GM12878 (cell line): ENCODE measurements around the gene CNRIP1. TPM values are rescaled to one million over a fixed set of nuclear protein-coding genes. Genes with fewer than 3 reads are reported as not detected.

Experiments
- EED ChIP-seq: sonication (generic); IDR thresholded peaks from 2 replicates; pipeline ENCODE4 v1.6.1; 2016; ENCODE audit warnings: antibody characterized with exemption, low read depth
- JUND ChIP-seq: IDR thresholded peaks from 2 replicates; pipeline ENCODE4 v1.6.1; 2012; ENCODE audit warnings: low read depth, mild to moderate bottlenecking, low read length, improper control_type of control experiment, moderate library complexity
- KDM1A ChIP-seq: fragments of 200-600 bp; sonication (generic); IDR thresholded peaks from 2 replicates; pipeline ENCODE4 v1.6.1; 2016; ENCODE audit warnings: borderline replicate concordance
- MEF2A ChIP-seq: IDR thresholded peaks from 2 replicates; pipeline ENCODE4 v1.6.1; 2011; ENCODE audit warnings: low read depth, mild to moderate bottlenecking, low read length, moderate library complexity; ENCODE audit not compliant: insufficient read depth
- MEF2B ChIP-seq: fragments of 450-650 bp; IDR thresholded peaks from 2 replicates; pipeline ENCODE4 v1.6.1; 2018; ENCODE audit warnings: mild to moderate bottlenecking, moderate library complexity; ENCODE audit not compliant: partially characterized antibody, poor library complexity, severe bottlenecking
- MTA2 ChIP-seq: fragments of 450-650 bp; IDR thresholded peaks from 2 replicates; pipeline ENCODE4 v1.6.1; 2016; ENCODE audit warnings: low read depth, mild to moderate bottlenecking, moderate library complexity
- MTA3 ChIP-seq: IDR thresholded peaks from 2 replicates; pipeline ENCODE4 v1.6.1; 2012; ENCODE audit warnings: low read length, inconsistent platforms, borderline replicate concordance
- NR2C2 ChIP-seq: IDR thresholded peaks from 2 replicates; pipeline ENCODE4 v1.6.1; 2011; ENCODE audit warnings: borderline replicate concordance, low read depth; ENCODE audit not compliant: control insufficient read depth, insufficient read length
- PML ChIP-seq: IDR thresholded peaks from 2 replicates; pipeline ENCODE4 v1.6.1; 2012; ENCODE audit warnings: low read length, inconsistent platforms
- POU2F2 ChIP-seq: IDR thresholded peaks from 3 replicates; pipeline ENCODE4 v1.6.1; 2011; ENCODE audit warnings: low read depth, mild to moderate bottlenecking, low read length, borderline replicate concordance
- RELB ChIP-seq: fragments of 450-650 bp; IDR thresholded peaks from 2 replicates; pipeline ENCODE4 v1.6.1; 2017; ENCODE audit warnings: low read depth, mild to moderate bottlenecking, moderate library complexity
- SIN3A ChIP-seq: IDR thresholded peaks from 2 replicates; pipeline ENCODE4 v1.6.1; 2012; ENCODE audit warnings: low read depth, low read length, improper control_type of control experiment
- SMAD5 ChIP-seq: IDR thresholded peaks from 2 replicates; pipeline ENCODE4 v1.6.1; 2016; ENCODE audit warnings: antibody characterized with exemption, low read depth
- SP1 ChIP-seq: IDR thresholded peaks from one replicate; pipeline ENCODE4 v1.6.1; 2011; ENCODE audit warnings: low read depth, low read length
- TAF1 ChIP-seq: IDR thresholded peaks from 2 replicates; pipeline ENCODE4 v1.6.1; 2011; ENCODE audit warnings: mild to moderate bottlenecking, low read depth, low read length, borderline replicate concordance
- TCF3 ChIP-seq: IDR thresholded peaks from 2 replicates; pipeline ENCODE4 v1.6.1; 2012; ENCODE audit warnings: low read depth, mild to moderate bottlenecking, low read length, borderline replicate concordance; ENCODE audit not compliant: insufficient read depth
- ZNF217 ChIP-seq: fragments of 450-650 bp; IDR thresholded peaks from 2 replicates; pipeline ENCODE4 v1.6.1; 2017; ENCODE audit warnings: antibody characterized with exemption, mild to moderate bottlenecking
- ZZZ3 ChIP-seq: IDR thresholded peaks from 2 replicates; pipeline ENCODE4 v1.6.1; 2011; ENCODE audit warnings: low read depth; ENCODE audit not compliant: control insufficient read depth, insufficient read length
- polyA plus RNA-seq, 11 experiments: library from polyadenylated mRNA; depleted of rRNA in 4 of 11; unstranded in 6 of 11; stranded (reverse) in 5 of 11; fragments of >200 nt; fragmentation: Nextera tagmentation in 4 of 11; fragmentation: Illumina TruSeq in 1 of 11; extraction: Ambion mirVana in 4 of 11; extraction: Trizol in 1 of 11; gene quantifications; 1 replicate in 1 of 11; 2 replicates in 10 of 11; pipeline versions ENCODE4 v1.2.1 to v1.2.3, GENCODE V29; 2011 to 2016; ENCODE audit warnings: inconsistent platforms in 2 of 11, missing spikeins in 2 of 11, low read depth in 1 of 11
- total RNA-seq, 4 experiments: library from RNA; depleted of rRNA in 3 of 4; stranded (reverse); fragments of >200 nt in 3 of 4; fragmentation: Illumina TruSeq in 1 of 4; extraction: Trizol in 1 of 4; gene quantifications; 2 replicates each; pipeline versions ENCODE4 v1.2.1 to v1.2.3, GENCODE V29; 2013 to 2021
- TF ChIP-seq, protein P1 (sequence below): fragments of 450-650 bp; formaldehyde crosslinking; IDR thresholded peaks from 2 replicates; pipeline ENCODE4 v1.5.0; 2022; ENCODE audit warnings: mild to moderate bottlenecking, missing genetic modification characterization
- TF ChIP-seq, protein P2 (sequence below): fragments of 450-650 bp; conservative IDR thresholded peaks from 2 replicates; pipeline ENCODE4 v1.6.1; 2017; ENCODE audit warnings: mild to moderate bottlenecking, moderate library complexity
- TF ChIP-seq, protein P3 (sequence below): IDR thresholded peaks from 2 replicates; pipeline ENCODE4 v1.6.1; 2012; ENCODE audit warnings: mild to moderate bottlenecking, low read depth, low read length

Gene CNRIP1
- total and polyA plus RNA-seq, 10 of the 15 experiments (the other 5 are each of a cell fraction or from before 2014, with no cell fraction given), result not detected

- TF ChIP-seq, protein P1, sequence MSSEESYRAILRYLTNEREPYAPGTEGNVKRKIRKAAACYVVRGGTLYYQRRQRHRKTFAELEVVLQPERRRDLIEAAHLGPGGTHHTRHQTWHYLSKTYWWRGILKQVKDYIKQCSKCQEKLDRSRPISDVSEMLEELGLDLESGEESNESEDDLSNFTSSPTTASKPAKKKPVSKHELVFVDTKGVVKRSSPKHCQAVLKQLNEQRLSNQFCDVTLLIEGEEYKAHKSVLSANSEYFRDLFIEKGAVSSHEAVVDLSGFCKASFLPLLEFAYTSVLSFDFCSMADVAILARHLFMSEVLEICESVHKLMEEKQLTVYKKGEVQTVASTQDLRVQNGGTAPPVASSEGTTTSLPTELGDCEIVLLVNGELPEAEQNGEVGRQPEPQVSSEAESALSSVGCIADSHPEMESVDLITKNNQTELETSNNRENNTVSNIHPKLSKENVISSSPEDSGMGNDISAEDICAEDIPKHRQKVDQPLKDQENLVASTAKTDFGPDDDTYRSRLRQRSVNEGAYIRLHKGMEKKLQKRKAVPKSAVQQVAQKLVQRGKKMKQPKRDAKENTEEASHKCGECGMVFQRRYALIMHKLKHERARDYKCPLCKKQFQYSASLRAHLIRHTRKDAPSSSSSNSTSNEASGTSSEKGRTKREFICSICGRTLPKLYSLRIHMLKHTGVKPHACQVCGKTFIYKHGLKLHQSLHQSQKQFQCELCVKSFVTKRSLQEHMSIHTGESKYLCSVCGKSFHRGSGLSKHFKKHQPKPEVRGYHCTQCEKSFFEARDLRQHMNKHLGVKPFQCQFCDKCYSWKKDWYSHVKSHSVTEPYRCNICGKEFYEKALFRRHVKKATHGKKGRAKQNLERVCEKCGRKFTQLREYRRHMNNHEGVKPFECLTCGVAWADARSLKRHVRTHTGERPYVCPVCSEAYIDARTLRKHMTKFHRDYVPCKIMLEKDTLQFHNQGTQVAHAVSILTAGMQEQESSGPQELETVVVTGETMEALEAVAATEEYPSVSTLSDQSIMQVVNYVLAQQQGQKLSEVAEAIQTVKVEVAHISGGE (CRISPR knock-in tag), result no peak
- peak; percentile 79 for TF ChIP-seq EED
- TF ChIP-seq, protein P2, sequence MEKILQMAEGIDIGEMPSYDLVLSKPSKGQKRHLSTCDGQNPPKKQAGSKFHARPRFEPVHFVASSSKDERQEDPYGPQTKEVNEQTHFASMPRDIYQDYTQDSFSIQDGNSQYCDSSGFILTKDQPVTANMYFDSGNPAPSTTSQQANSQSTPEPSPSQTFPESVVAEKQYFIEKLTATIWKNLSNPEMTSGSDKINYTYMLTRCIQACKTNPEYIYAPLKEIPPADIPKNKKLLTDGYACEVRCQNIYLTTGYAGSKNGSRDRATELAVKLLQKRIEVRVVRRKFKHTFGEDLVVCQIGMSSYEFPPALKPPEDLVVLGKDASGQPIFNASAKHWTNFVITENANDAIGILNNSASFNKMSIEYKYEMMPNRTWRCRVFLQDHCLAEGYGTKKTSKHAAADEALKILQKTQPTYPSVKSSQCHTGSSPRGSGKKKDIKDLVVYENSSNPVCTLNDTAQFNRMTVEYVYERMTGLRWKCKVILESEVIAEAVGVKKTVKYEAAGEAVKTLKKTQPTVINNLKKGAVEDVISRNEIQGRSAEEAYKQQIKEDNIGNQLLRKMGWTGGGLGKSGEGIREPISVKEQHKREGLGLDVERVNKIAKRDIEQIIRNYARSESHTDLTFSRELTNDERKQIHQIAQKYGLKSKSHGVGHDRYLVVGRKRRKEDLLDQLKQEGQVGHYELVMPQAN, result no peak
- peak; percentile 42; the same call in 1 of the 2 replicates for TF ChIP-seq TCF3
- peak; percentile 46; the same call in 1 of the 2 replicates for TF ChIP-seq MTA2
- peak; percentile 86; the same call in 1 of the 2 replicates for TF ChIP-seq RELB
- TF ChIP-seq POU2F2, result peak; percentile 81; the same call in 2 of the 3 replicates
- no peak for TF ChIP-seq SIN3A
- TF ChIP-seq TAF1, result peak; percentile 79; the same call in 1 of the 2 replicates
- peak; percentile 88; the same call in 1 of the 2 replicates for TF ChIP-seq SMAD5
- no peak for TF ChIP-seq ZZZ3
- TF ChIP-seq ZNF217, result peak; percentile 46; the same call in 1 of the 2 replicates
- TF ChIP-seq, protein P3, sequence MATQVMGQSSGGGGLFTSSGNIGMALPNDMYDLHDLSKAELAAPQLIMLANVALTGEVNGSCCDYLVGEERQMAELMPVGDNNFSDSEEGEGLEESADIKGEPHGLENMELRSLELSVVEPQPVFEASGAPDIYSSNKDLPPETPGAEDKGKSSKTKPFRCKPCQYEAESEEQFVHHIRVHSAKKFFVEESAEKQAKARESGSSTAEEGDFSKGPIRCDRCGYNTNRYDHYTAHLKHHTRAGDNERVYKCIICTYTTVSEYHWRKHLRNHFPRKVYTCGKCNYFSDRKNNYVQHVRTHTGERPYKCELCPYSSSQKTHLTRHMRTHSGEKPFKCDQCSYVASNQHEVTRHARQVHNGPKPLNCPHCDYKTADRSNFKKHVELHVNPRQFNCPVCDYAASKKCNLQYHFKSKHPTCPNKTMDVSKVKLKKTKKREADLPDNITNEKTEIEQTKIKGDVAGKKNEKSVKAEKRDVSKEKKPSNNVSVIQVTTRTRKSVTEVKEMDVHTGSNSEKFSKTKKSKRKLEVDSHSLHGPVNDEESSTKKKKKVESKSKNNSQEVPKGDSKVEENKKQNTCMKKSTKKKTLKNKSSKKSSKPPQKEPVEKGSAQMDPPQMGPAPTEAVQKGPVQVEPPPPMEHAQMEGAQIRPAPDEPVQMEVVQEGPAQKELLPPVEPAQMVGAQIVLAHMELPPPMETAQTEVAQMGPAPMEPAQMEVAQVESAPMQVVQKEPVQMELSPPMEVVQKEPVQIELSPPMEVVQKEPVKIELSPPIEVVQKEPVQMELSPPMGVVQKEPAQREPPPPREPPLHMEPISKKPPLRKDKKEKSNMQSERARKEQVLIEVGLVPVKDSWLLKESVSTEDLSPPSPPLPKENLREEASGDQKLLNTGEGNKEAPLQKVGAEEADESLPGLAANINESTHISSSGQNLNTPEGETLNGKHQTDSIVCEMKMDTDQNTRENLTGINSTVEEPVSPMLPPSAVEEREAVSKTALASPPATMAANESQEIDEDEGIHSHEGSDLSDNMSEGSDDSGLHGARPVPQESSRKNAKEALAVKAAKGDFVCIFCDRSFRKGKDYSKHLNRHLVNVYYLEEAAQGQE, result peak; percentile 15; the same call in 1 of the 2 replicates
- TF ChIP-seq MTA3, result no peak
- TF ChIP-seq NR2C2, result no peak
- peak; percentile 6 for TF ChIP-seq SP1
- TF ChIP-seq MEF2B, result no peak
- TF ChIP-seq JUND, result no peak
- no peak for TF ChIP-seq KDM1A
- TF ChIP-seq MEF2A, result no peak; the same call in 1 of the 2 replicates
- TF ChIP-seq PML, result peak; percentile 93
These were observed 45.3 kb upstream of the CNRIP1 start, which contains the start of gene PLEK (continued) for GRCh38 chr2:68365087-68365486.
